NT2/D1 (cell line): Measurements from ENCODE around the gene CYP2R1.

Experiments
- SUZ12 ChIP-seq: IDR thresholded peaks from 2 replicates; pipeline ENCODE4 v1.6.1; 2011; ENCODE audit not compliant: insufficient read length, insufficient read depth; ENCODE audit errors: extremely low read depth
- YY1 ChIP-seq: IDR thresholded peaks from 2 replicates; pipeline ENCODE4 v1.6.1; 2011; ENCODE audit not compliant: insufficient read length, insufficient read depth
- ZNF274 ChIP-seq: IDR thresholded peaks from 2 replicates; pipeline ENCODE4 v1.6.1; 2011; ENCODE audit warnings: mild to moderate bottlenecking, low read depth, low read length

DNA sequence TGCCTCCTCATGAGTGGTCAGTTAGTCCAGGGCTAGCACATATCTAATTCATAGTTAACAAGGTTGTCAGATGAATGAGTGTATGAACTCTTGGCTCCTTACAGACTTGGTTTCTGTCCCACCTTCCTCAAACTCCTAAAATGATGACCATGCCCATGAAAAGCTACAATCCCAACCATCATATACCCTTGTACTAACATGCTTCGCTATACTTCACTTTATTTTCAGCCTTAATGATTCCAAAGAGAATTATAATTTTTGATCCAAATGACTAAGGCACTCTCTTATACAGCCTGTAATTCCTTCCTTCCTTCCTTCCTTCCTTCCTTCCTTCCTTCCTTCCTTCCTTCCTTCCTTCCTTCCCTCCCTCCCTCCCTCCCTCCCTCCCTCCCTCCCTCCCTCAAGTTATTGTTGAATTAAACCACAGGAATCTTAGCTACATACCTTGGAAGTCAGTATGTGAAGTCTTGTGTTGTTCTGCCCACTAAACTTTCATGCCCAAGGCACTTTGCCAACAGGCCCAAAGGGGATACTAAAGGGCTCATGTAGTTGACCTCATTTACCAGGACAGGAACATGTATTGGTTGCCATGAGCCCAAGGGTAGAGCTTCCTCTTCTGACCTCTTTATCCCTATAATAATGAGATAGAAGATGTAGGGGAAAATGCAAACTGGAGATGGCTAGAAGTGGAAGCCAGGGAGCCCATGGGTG lies 42.8 kb upstream of the CYP2R1 start:
- TF ChIP-seq ZNF274 (no peak), YY1 (no peak), SUZ12 (no peak)
